GM08714 (cell line): ENCODE results near the gene PROSER2.

Experiments
- H3K4me3 ChIP-seq: fragments of 200-500 bp; sonication (Bioruptor generic); 2 replicates; pipeline ENCODE4 v1.5.1; 2014; ENCODE audit warnings: mild to moderate bottlenecking, low read length, inconsistent platforms
- ZNF274 ChIP-seq: IDR thresholded peaks from 2 replicates; pipeline ENCODE4 v1.6.1; 2012; ENCODE audit warnings: mild to moderate bottlenecking, low read depth, low read length

The PROSER2 gene

DNA sequence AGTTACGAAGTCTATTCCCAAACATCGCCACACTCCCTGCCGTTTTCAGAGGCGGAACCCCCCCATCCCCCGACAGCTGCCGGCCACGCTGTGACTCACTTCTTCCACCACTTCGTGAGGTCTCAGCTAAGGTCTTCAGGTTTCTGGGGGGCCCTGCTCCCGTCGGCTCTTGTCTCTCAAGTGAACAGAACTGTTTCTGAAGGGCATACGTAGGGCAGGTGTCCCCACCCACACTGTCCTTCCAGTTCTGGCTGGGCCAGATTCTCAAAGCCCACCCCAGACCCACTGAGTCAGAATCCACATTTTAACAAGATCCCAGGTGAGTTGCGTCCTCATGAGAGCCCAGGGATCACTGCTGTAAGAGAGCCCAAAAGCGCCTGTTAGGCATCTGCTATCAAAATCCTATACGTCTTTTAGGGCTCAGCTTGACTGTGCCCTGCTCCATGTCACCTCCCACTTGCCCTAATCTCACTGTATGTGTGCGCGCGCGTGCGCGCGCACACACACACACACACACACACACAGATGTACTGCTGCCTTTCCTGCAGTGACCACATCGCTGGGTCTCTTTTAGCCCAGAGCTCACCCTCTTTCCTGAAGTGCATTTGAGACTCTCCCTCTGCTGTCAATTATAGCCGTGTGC, 78.8 kb downstream of the PROSER2 start:
- no peak overlapping the region for H3K4me3 ChIP-seq
- TF ChIP-seq ZNF274, result no peak

DNA sequence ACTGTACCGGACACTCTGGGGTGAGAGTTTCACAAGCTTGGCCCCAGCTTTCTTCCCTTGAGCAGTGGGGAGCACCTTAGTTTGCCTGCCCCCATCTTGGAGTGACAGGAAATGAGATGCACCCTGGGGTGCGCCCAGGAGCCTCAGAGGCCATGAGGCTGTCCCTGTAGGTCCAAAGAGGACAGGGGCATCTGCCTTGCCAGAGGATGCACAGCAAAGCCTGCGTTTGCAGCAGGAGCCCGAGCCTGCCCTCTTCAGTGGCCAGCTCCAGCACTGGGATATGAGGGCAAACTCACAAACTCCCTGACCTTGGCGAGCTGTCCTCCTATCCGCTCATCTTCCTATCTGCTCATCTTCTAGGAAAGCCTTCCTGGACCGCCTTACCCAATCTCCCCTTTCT, 79.5 kb downstream of the PROSER2 start:
- no peak overlapping the region for H3K4me3 ChIP-seq
- TF ChIP-seq ZNF274, result no peak

DNA sequence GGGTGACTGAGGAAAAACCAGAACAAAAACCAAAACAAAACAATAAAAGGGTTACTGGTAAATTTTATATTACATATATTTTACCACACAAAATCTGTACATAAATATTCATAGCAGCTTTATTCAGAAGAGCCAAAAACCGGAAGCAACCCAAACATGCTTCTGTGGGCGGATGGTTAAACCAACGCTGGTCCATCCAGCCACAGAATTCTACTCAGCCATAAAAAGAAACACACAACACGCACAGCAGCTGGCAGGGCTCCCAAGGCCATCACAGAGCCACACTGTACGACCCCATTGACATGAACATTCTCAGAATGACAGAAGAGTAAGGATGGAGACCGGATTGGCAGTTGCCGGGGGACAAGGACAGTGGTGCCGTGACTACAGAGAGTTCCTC, 83.6 kb downstream of the PROSER2 start:
- no peak overlapping the region for H3K4me3 ChIP-seq
- no peak for TF ChIP-seq ZNF274

DNA sequence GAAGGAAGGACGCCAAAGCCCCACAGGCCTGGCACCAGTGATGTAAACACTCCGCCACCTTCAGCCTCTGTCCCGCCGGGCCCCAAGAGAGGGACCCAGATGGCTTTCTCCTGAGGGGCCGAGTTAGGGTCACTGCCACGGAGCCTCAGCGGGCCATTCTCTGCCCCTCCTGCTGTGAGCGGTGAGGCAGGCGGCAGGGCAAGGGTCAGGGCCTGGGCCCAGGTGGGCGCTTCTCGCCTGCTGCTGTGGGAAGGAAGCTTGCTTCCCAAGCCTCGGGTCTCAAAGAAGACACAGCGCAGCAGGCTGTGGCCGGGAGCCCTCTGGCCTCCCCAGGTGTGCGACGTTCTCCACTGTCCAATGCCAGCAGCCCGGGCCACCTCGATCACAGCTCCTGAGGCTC, 84.8 kb downstream of the PROSER2 start:
- no peak overlapping the region for H3K4me3 ChIP-seq
- TF ChIP-seq ZNF274, result no peak

DNA sequence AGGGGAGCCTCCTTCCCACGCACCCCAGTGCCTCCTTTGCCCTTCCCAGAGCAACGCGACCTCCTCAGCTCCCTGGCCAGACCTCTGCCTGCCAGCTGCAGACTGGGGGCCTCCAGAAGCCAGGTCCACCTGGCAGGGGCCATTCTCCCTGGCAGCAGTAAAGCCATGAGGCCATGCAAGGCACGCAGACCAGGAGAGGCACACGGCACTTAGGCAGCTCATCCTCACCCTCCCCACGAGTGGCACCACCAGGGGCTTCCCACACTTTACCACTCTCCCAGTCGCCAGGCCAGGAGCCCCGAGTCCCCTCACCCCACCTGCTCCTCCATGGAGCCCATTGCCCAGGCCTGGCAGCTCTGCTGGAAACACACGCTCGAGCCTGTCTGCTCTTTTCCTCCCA, 85.4 kb downstream of the PROSER2 start:
- no peak for TF ChIP-seq ZNF274
- no peak overlapping the region for H3K4me3 ChIP-seq

DNA sequence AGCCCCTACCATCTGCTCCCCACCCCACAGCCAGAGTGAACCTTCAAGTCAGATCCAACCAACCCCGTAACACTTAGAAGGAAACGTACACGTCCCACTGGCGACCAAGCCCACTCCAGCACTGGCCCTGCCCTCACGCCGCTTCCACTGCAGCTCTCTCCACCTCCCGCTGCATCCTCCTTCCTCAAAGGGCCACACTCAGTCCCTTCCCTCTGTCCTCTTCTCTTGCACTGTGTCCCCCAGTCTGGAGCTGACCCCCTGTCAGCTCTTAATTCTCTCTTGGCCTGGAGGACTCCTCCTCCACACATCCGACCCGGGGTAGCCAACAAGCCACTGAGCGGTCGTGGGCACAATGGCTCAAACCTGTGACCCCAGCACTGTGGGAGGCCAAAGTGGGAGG, 85.8 kb downstream of the PROSER2 start:
- no peak overlapping the region for H3K4me3 ChIP-seq
- TF ChIP-seq ZNF274, result no peak

DNA sequence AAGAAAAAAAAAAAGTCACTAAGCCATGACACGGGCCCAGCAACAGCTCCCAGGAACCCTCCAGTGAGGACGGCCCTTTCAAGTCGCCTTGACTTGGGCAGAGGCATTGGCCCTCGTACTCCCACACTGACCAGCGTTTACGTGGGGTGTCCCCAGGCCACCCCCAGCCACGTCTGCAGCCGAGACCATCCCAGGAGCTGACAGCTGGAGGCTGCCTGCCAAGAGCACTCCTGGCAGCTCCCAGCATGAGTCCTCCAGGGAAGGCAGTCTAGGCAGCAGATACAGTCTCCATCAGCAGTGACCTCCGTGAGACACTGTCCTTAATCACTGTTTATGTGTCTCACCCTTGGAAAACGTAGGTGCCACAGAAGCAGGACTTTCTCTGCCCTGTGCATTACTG, 86.5 kb downstream of the PROSER2 start:
- TF ChIP-seq ZNF274, result no peak
- H3K4me3 ChIP-seq, result no peak overlapping the region

DNA sequence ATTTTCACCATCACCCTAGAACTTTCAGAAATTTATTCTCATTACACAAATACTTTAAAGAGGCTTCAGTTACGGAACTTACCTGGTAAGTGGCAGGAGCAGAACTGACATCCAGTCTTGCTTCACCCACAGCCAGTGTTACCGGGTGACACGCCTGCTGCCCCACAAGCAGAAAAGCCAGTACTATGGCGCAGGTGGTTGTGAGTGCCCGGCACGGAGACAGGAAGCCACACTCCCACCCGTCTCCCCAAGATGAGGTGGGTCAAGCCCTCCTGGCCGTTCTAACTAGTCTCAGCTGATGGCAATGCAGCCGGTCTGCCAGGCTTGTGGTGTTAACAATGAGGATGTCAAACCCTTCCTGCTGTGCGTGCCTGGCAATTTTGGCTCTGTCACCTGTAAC, 86.9 kb downstream of the PROSER2 start:
- no peak for TF ChIP-seq ZNF274
- H3K4me3 ChIP-seq, result no peak overlapping the region

DNA sequence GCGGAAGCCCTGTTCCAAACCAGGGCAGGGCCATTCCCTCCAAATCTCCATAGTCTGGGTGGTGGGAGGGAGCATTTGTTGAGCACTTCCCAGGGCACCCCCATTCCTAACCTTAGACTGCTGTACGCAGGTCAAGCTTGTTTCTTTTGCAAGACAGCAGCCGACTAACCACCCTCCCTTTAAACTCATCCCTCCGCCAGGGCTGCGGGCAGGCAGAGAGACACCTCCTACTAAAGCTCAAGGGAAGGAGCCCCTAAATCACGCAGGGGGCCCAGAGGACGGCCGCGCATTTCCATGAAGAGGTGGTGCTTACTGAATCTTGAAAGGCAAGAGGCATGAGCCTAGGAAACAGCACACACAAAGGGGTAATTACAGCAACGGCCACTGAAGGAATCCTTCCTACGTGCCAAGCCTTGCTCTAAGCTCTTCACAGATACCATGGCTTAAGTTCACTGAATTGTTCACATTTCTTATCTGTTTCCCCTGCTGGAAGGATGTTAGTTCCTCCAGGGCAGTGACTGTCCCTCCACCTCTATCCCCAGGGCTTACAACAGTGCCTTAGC, 90.0 kb downstream of the PROSER2 start:
- TF ChIP-seq ZNF274, result no peak
- H3K4me3 ChIP-seq, result no peak overlapping the region

DNA sequence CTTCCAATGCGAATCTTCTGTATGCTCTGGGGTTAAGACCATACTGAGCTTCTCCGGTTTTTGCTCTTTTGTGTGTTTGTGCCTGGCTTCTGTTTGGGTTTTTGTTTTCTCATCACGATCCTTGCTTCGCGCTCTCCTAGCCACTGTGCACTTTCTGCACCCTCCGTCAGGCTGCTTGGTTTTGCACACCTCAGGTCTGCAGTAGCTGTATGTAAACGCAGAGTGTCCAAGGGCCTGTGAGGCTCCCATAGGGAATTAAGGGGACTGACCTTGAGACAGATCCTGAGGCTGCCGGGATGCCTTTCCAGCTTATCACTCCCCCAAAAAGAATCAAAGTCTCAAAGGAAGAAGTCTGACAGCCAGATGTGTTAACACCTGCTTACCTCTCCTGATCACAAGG, 95.2 kb downstream of the PROSER2 start:
- no peak overlapping the region for H3K4me3 ChIP-seq
- no peak for TF ChIP-seq ZNF274

DNA sequence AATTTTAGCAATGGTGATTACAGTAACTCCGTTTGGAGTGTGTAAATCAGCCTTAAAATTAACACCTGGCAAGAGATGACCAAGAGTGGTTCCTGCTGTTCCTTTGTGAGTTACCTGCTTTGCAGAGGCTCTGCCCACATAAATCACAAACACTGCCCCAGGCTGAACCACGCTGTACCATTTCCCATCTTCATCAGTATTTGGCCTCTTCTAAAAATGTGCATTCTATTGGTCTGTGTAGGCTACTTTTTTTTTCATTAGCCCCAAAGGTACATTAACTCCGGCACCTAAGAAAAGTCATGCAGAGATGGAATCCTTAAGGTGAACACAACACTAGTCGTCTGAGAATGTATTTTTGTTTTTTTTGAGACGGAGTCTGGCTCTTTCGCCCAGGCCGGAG, 96.1 kb downstream of the PROSER2 start:
- H3K4me3 ChIP-seq, result no peak overlapping the region
- no peak for TF ChIP-seq ZNF274
